K562 (cell line): ENCODE measurements around the gene SHB. TPM values are rescaled to one million over a fixed set of nuclear protein-coding genes. Genes with fewer than 3 reads are reported as not detected.

Experiments used
- ARNT ChIP-seq, 2 experiments: fragments of 450-650 bp; IDR thresholded peaks; 2 replicates each; pipeline ENCODE4 v1.6.1; 2016; ENCODE audit warnings: mild to moderate bottlenecking in 1 of 2
- CREB3L1 ChIP-seq: fragments of 450-650 bp; IDR thresholded peaks from 2 replicates; pipeline ENCODE4 v1.6.1; 2014; ENCODE audit warnings: low read depth, mild to moderate bottlenecking, moderate library complexity, borderline replicate concordance
- CREB5 ChIP-seq: fragments of 250-450 bp; sonication (Bioruptor Pico); IDR thresholded peaks from 2 replicates; pipeline ENCODE4 v1.5.0; 2020; ENCODE audit warnings: mild to moderate bottlenecking
- ETV6 ChIP-seq, 3 experiments: fragments of 150-350 bp in 1 of 3; sonication (generic) in 1 of 3; formaldehyde crosslinking in 1 of 3; IDR thresholded peaks; 2 replicates each; pipeline versions ENCODE4 v1.6.1 to v1.8.0; 2014 to 2022; ENCODE audit warnings: borderline replicate concordance in 2 of 3, low read depth in 2 of 3, antibody characterized with exemption in 1 of 3, low read length in 1 of 3, mild to moderate bottlenecking in 1 of 3, missing genetic modification reagents in 1 of 3
- HDAC3 ChIP-seq: fragments of 450-650 bp; IDR thresholded peaks from 2 replicates; pipeline ENCODE4 v1.6.1; 2018; ENCODE audit warnings: borderline replicate concordance, mild to moderate bottlenecking, moderate library complexity; ENCODE audit not compliant: partially characterized antibody
- HSF4 ChIP-seq: fragments of 250-450 bp; sonication (Bioruptor Pico); IDR thresholded peaks from 2 replicates; pipeline ENCODE4 v2.1.2; 2022; ENCODE audit warnings: mild to moderate bottlenecking, moderate library complexity, borderline replicate concordance
- KLF13 ChIP-seq: fragments of 450-650 bp; IDR thresholded peaks from 2 replicates; pipeline ENCODE4 v1.6.1; 2016; ENCODE audit warnings: missing genetic modification characterization, low read depth, mild to moderate bottlenecking, missing compliant biosample characterization, moderate library complexity, borderline replicate concordance
- POU5F1 ChIP-seq: fragments of 150-350 bp; IDR thresholded peaks from 2 replicates; pipeline ENCODE4 v1.6.1; 2014; ENCODE audit warnings: borderline replicate concordance, low read length, low read depth, mild to moderate bottlenecking; ENCODE audit not compliant: partially characterized antibody
- SRF ChIP-seq, 2 experiments: fragments of 250-450, 450-650 bp in 1 of 2; sonication (Bioruptor Pico) in 1 of 2; sonication (generic) in 1 of 2; formaldehyde crosslinking; IDR thresholded peaks; 2 replicates each; pipeline versions ENCODE4 v1.5.0 to v1.5.1; 2020 to 2022; ENCODE audit warnings: mild to moderate bottlenecking in 1 of 2, missing genetic modification reagents in 1 of 2
- TFE3 ChIP-seq: fragments of 450-650 bp; formaldehyde crosslinking; IDR thresholded peaks from 2 replicates; pipeline ENCODE4 v1.4.0; 2020; ENCODE audit warnings: mild to moderate bottlenecking, mixed read lengths
- ZBTB2 ChIP-seq: fragments of 450-650 bp; IDR thresholded peaks from 2 replicates; pipeline ENCODE4 v1.6.1; 2016; ENCODE audit warnings: antibody characterized with exemption
- ZNF224 ChIP-seq: sonication (generic); formaldehyde crosslinking; IDR thresholded peaks from 2 replicates; pipeline ENCODE4 v1.8.0; 2022; ENCODE audit warnings: mild to moderate bottlenecking, missing genetic modification reagents
- ZNF384 ChIP-seq: IDR thresholded peaks from 2 replicates; pipeline ENCODE4 v1.6.1; 2012; ENCODE audit warnings: low read depth, low read length, improper control_type of control experiment
- ZNF592 ChIP-seq: fragments of 450-650 bp; IDR thresholded peaks from 2 replicates; pipeline ENCODE4 v1.6.1; 2017; ENCODE audit warnings: antibody characterized with exemption, mild to moderate bottlenecking
- ZNF717 ChIP-seq: fragments of 250-450 bp; sonication (Bioruptor Pico); IDR thresholded peaks from 2 replicates; pipeline ENCODE4 v1.5.0; 2021
- polyA plus RNA-seq, 8 experiments: library from polyadenylated mRNA; depleted of rRNA in 4 of 8; stranded (reverse) in 5 of 8; unstranded in 3 of 8; fragments of >200 nt; fragmentation: Nextera tagmentation in 2 of 8; fragmentation: Illumina TruSeq in 1 of 8; extraction: Ambion mirVana in 2 of 8; extraction: Trizol in 1 of 8; gene quantifications; 2 replicates each; pipeline versions ENCODE4 v1.2.1 to v1.2.3, GENCODE V29; 2011 to 2014; ENCODE audit warnings: inconsistent platforms in 1 of 8, missing spikeins in 1 of 8
- total RNA-seq, 7 experiments: library from RNA; depleted of rRNA in 6 of 7; stranded (reverse); fragments of >200 nt in 6 of 7; fragmentation: Illumina TruSeq in 2 of 7; extraction: Trizol in 2 of 7; gene quantifications; 2 replicates each; pipeline versions ENCODE4 v1.2.1 to v1.2.3, GENCODE V29; 2011 to 2021; ENCODE audit warnings: low replicate concordance in 1 of 7

The SHB gene
- total and polyA plus RNA-seq, 9 of the 15 experiments (the other 6 are each of a cell fraction or from before 2014, with no cell fraction given), result 0.78 to 16.0 (median 5.3) TPM

- TF ChIP-seq KLF13 (tag), result no peak
- TF ChIP-seq HDAC3, result no peak
- TF ChIP-seq ZNF384, result no peak
- TF ChIP-seq ZNF224 (CRISPR knock-in tag), result no peak
- TF ChIP-seq ARNT (IDR thresholded peaks at IDR 0.05), result no peak
- TF ChIP-seq TFE3 (CRISPR knock-in tag), result no peak
- TF ChIP-seq ETV6 (IDR thresholded peaks at IDR 0.05; ENCODE audit: borderline replicate concordance in 1 of 2, low read depth in 2 of 2, low read length in 1 of 2), result no peak
- peak; percentile 39; the same call in 1 of the 2 replicates for TF ChIP-seq ETV6 (CRISPR knock-in tag; IDR thresholded peaks at IDR 0.05; ENCODE audit: borderline replicate concordance)
- no peak for TF ChIP-seq ZNF717 (CRISPR knock-in tag)
- TF ChIP-seq ZBTB2, result no peak
- no peak for TF ChIP-seq ZNF592
- TF ChIP-seq POU5F1, result no peak
- TF ChIP-seq CREB3L1, result no peak
- TF ChIP-seq HSF4 (CRISPR knock-in tag), result no peak
- TF ChIP-seq CREB5 (CRISPR knock-in tag), result no peak
- TF ChIP-seq SRF (CRISPR knock-in tag; IDR thresholded peaks at IDR 0.05), result no peak
Observed at GRCh38 chr9:38088006-38088925, 19.2 kb upstream of the SHB start (continued).
